HepG2 (cell line): ENCODE data around the gene TOP2A. TPM values are rescaled to one million over a fixed set of nuclear protein-coding genes. Genes with fewer than 3 reads are reported as not detected.

Source experiments
- CREB3 ChIP-seq: sonication (generic); formaldehyde crosslinking; IDR thresholded peaks from 2 replicates; pipeline ENCODE4 v1.5.0; 2020; ENCODE audit warnings: missing genetic modification reagents
- DBP ChIP-seq: sonication (generic); formaldehyde crosslinking; IDR thresholded peaks from 2 replicates; pipeline ENCODE4 v1.4.0; 2020; ENCODE audit warnings: missing genetic modification reagents; ENCODE audit errors: not compliant biosample characterization
- FOXA1 ChIP-seq, 2 experiments: fragments of 450-650 bp in 1 of 2; sonication (generic) in 1 of 2; formaldehyde crosslinking in 1 of 2; IDR thresholded peaks; 2 replicates each; pipeline versions ENCODE4 v1.4.0 to v1.6.1; 2016 to 2020; ENCODE audit warnings: missing genetic modification reagents in 1 of 2
- FOXP4 ChIP-seq: sonication (generic); formaldehyde crosslinking; IDR thresholded peaks from 2 replicates; pipeline ENCODE4 v1.4.0; 2020; ENCODE audit warnings: missing genetic modification reagents
- HINFP ChIP-seq: sonication (generic); formaldehyde crosslinking; IDR thresholded peaks from 2 replicates; pipeline ENCODE4 v1.4.0; 2020; ENCODE audit warnings: low read depth, mild to moderate bottlenecking, missing genetic modification reagents
- MIXL1 ChIP-seq: IDR thresholded peaks from 2 replicates; pipeline ENCODE4 v1.6.1; 2016
- NFIB ChIP-seq: sonication (generic); formaldehyde crosslinking; IDR thresholded peaks from 2 replicates; pipeline ENCODE4 v1.9.0; 2021; ENCODE audit warnings: missing genetic modification reagents, mild to moderate bottlenecking, borderline replicate concordance
- PITX1 ChIP-seq: sonication (generic); formaldehyde crosslinking; IDR thresholded peaks from 2 replicates; pipeline ENCODE4 v1.5.1; 2020; ENCODE audit warnings: mild to moderate bottlenecking, missing genetic modification reagents
- REXO4 ChIP-seq: sonication (generic); formaldehyde crosslinking; IDR thresholded peaks from 2 replicates; pipeline ENCODE4 v1.8.0; 2022; ENCODE audit warnings: missing genetic modification reagents, mild to moderate bottlenecking, borderline replicate concordance
- SNAPC2 ChIP-seq: sonication (generic); formaldehyde crosslinking; IDR thresholded peaks from 2 replicates; pipeline ENCODE4 v1.8.1; 2022; ENCODE audit warnings: mild to moderate bottlenecking, missing genetic modification reagents
- SRSF4 ChIP-seq: fragments of 200-400 bp; formaldehyde crosslinking; IDR thresholded peaks from one replicate; pipeline ENCODE4 v1.6.1; 2018; ENCODE audit warnings: mild to moderate bottlenecking, low read depth, low read length, moderate library complexity; ENCODE audit not compliant: poor library complexity, severe bottlenecking
- ZBTB37 ChIP-seq: sonication (generic); formaldehyde crosslinking; IDR thresholded peaks from 2 replicates; pipeline ENCODE4 v1.4.0; 2020; ENCODE audit warnings: mild to moderate bottlenecking, missing genetic modification reagents
- ZNF143 ChIP-seq: sonication (generic); formaldehyde crosslinking; IDR thresholded peaks from 2 replicates; pipeline ENCODE4 v1.4.0; 2020; ENCODE audit warnings: missing genetic modification reagents
- ZNF747 ChIP-seq: sonication (generic); formaldehyde crosslinking; IDR thresholded peaks from 2 replicates; pipeline ENCODE4 v1.8.1; 2023; ENCODE audit warnings: missing genetic modification reagents, mild to moderate bottlenecking, borderline replicate concordance
- ZNF777 ChIP-seq: sonication (generic); formaldehyde crosslinking; IDR thresholded peaks from 2 replicates; pipeline ENCODE4 v1.4.0; 2020; ENCODE audit warnings: missing genetic modification reagents
- polyA plus RNA-seq, 8 experiments: library from polyadenylated mRNA; depleted of rRNA in 3 of 8; stranded (reverse) in 7 of 8; unstranded in 1 of 8; fragments of >200 nt; fragmentation: Illumina TruSeq in 4 of 8; extraction: Trizol in 4 of 8; gene quantifications; 2 replicates each; pipeline versions ENCODE4 v1.2.1 to v1.2.3, GENCODE V29; 2011 to 2016; ENCODE audit warnings: low read depth in 4 of 8, missing spikeins in 1 of 8, mixed read lengths in 1 of 8; ENCODE audit not compliant: insufficient read depth in 1 of 8
- total RNA-seq, 5 experiments: library from RNA; depleted of rRNA; stranded (reverse); fragments of >200 nt; fragmentation: Illumina TruSeq; extraction: Trizol; gene quantifications; 2 replicates each; pipeline ENCODE4 v1.2.3, GENCODE V29; 2016; ENCODE audit warnings: low read depth in 1 of 5
- TF ChIP-seq, protein P1 (sequence below): sonication (generic); formaldehyde crosslinking; IDR thresholded peaks from 2 replicates; pipeline ENCODE4 v1.5.1; 2020; ENCODE audit warnings: missing genetic modification reagents, mild to moderate bottlenecking, borderline replicate concordance

The TOP2A gene
- total and polyA plus RNA-seq, 2 of the 13 experiments (the other 11 are each of a cell fraction or from before 2014, with no cell fraction given), result 108 to 327 TPM

DNA sequence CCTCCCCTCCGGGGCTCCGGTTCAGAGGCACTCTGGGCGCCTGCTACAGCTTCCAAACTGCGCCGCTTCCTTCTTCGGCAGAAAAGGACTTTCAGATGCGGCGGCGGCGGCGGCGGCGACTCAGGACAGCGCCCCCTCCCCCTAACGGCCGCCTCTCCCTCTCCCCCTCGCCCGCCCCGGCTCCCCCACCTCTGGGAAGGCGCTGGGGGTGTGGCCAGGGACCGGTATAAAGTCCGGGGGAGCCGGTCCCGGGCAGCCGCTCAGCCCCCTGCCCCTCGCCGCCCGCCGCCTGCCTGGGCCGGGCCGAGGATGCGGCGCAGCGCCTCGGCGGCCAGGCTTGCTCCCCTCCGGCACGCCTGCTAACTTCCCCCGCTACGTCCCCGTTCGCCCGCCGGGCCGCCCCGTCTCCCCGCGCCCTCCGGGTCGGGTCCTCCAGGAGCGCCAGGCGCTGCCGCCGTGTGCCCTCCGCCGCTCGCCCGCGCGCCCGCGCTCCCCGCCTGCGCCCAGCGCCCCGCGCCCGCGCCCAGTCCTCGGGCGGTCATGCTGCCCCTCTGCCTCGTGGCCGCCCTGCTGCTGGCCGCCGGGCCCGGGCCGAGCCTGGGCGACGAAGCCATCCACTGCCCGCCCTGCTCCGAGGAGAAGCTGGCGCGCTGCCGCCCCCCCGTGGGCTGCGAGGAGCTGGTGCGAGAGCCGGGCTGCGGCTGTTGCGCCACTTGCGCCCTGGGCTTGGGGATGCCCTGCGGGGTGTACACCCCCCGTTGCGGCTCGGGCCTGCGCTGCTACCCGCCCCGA is 25.7 kb upstream of the TOP2A start, which contains the start of gene IGFBP4 (continued):
- TF ChIP-seq SRSF4, result no peak
- no peak; the same call in 1 of the 2 replicates for TF ChIP-seq ZNF143 (CRISPR knock-in tag)
- TF ChIP-seq FOXP4 (CRISPR knock-in tag), result no peak
- 0 out of 2 replicates have a peak, but pooled peaks have one; percentile 59 for TF ChIP-seq SNAPC2 (CRISPR knock-in tag)
- TF ChIP-seq ZNF747 (CRISPR knock-in tag), result peak; percentile 25; the same call in 1 of the 2 replicates
- TF ChIP-seq, protein P1, sequence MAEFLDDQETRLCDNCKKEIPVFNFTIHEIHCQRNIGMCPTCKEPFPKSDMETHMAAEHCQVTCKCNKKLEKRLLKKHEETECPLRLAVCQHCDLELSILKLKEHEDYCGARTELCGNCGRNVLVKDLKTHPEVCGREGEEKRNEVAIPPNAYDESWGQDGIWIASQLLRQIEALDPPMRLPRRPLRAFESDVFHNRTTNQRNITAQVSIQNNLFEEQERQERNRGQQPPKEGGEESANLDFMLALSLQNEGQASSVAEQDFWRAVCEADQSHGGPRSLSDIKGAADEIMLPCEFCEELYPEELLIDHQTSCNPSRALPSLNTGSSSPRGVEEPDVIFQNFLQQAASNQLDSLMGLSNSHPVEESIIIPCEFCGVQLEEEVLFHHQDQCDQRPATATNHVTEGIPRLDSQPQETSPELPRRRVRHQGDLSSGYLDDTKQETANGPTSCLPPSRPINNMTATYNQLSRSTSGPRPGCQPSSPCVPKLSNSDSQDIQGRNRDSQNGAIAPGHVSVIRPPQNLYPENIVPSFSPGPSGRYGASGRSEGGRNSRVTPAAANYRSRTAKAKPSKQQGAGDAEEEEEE, result no peak
- no peak for TF ChIP-seq DBP
- TF ChIP-seq FOXA1 (IDR thresholded peaks at IDR 0.05), result no peak
- no peak for TF ChIP-seq FOXA1 (CRISPR knock-in tag; IDR thresholded peaks at IDR 0.05)
- no peak for TF ChIP-seq ZBTB37 (CRISPR knock-in tag)
- no peak for TF ChIP-seq REXO4 (CRISPR knock-in tag)
- TF ChIP-seq MIXL1 (CRISPR knock-in tag), result peak; percentile 57; the same call in 1 of the 2 replicates
- no peak for TF ChIP-seq NFIB (CRISPR knock-in tag)
- TF ChIP-seq CREB3 (CRISPR knock-in tag), result peak; percentile 92; the same call in 1 of the 2 replicates
- peak; percentile 87 for TF ChIP-seq ZNF777
- no peak for TF ChIP-seq HINFP (CRISPR knock-in tag)
- TF ChIP-seq PITX1 (CRISPR knock-in tag), result no peak
